EH (cell line): ENCODE results near the gene SLC44A4.

ENCODE experiments used
- DNase-seq: peaks from one replicate; pipeline ENCODE4 v3.0.0-alpha.2; 2015; ENCODE audit warnings: low read depth

The SLC44A4 gene

DNA sequence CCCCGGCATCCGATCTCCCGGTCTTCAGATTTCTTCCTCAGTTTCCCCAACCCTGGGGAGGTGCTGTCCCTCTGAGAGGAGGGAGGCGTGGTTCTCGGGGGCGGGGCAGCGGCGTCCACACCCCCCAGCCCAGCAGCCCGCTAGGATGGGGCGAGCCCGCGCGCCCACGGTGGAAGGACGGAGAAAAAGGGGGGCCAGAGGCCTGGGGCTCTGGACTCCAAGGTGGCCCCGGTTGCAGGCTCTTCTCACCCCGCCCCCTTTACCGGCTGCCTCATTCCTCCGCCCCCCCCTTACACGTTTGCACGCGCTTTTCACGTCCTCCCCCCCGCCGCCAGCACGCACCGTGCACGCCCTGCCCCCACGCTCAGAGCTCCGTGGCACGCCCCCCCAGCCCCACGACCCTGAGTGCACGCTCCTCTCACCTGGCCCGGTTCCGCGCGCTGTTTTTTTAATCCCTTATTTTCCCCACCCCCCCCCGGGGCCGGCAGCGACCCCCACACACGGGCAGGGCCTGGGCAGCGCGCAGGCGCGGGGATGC lies 22.7 kb upstream of the SLC44A4 start:
- peak; percentile 55 for DNase-seq

DNA sequence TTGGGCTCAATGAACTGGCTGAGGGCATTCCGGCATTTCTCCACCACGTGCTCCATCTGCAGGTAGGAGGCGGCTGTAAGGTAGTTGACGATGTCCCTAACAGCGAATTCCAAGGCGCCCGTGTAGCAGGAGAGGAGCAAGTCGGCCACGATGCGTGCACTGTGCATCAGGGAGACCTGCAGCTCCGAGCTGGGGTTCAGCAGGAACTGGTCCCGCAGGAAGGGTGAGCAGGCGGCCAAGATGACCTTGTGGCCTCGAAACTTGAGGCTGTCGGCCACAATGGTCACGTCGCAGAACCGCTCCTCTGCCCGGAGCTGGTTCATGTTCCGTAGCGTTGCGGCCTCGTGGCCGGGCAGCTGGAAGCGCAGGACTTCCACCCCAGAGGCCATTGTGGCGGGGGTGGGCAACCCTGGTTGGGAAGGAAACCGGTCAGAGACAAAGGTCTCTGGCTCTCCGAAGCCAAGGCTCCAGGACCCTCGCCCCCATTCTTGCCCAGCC lies 22.2 kb upstream of the SLC44A4 start:
- DNase-seq, result no peak

GRCh38 chr6:31899882-31900722 lies 21.3 kb upstream of the SLC44A4 start:
- DNase-seq, result no peak

- DNase-seq, result no peak
Observed at GRCh38 chr6:31899215-31899614, 20.4 kb upstream of the SLC44A4 start.

DNA sequence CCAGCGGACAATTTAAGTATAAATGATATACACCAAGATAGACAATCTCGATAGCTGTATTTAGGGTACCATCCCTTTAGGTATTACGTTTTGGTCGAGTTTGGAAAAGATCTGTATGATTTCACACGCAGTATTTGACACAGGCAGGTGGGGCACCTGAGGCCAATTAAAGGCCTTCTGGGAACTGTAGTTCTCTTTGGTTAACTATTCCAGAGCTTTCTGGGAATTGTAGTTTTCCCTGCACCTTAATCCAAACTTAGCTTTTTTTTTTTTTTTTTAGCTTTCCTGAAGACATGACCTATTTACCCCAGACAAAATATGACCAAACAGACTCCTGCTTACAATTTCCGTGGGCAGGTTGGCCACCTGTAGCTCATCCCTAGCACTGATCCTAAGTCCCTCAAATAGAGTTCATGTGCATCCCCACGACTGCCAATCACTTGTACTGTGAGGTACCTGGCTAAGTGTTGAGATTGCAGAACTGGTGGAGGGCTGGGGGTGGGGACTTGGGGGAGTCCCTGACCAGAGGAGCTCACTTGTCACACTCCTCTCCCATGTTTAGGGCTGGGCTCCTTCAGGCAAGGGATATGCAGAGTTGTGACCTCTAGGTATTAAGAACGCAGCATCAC lies 19.7 kb upstream of the SLC44A4 start:
- DNase-seq, result peak; percentile 53

DNA sequence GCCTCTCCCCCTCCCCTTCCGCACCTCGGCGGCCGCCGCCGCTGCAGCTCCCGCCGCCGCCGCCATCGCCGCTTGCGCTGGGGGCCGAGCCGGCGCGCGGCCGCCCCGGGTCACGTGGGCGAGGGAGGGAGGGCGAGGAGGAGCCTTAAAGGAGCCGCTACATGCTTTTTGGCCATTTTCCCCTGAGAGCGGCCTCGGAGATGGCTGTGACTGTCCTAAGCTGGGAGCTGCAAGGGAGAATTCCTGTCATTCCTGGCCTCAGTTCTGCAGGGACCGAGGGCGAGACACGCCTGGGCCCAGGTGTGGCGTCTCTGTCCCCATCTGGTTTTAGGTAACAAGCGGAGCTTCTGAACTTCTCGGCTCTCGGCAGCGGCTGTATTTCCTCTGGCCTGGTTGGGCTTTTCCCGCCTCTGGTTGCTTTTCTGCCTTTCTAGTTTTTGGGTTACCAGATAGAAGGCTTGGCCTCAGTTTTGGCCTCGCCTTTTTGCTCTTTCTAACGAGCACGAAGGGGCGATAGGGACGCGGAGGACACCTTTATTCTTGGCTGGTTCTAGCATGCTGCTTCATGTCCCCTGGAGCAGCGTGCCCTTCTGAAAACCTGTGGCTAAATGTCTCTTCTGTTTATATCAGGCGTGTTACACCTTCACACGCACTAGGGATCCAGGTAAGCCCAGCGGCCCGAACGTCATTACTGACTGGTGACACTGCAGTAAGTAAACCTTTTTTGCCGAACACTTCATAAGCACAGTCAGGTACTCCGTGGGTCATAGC lies 19.0 kb upstream of the SLC44A4 start, which contains the start of gene EHMT2:
Gene EHMT2, minus strand, starts transcription at position 87 of the 771 bp plus-strand sequence. Its CDS starts 21 bp downstream, at position 66.
- DNase-seq, result peak; percentile 84

GRCh38 chr6:31896856-31897611 lies 18.2 kb upstream of the SLC44A4 start:
- DNase-seq, result no peak

DNA sequence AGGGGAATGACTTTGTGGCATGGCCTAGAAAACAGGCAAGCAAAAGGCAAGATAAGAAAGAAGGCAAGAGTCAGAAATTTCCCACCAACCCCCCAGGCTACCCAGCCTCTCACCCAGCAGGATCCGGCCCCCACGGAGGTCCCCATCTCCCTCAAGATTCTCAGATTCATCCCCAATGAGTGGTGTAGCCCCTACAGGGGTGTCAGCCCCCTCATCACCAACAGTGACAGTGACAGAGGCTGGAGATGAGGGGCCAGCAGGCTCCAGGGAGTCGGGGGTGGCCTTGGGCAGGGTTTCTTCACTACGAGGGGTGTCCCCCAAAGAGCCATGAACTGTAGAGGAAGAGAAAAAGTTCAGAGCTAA lies 17.7 kb upstream of the SLC44A4 start:
- DNase-seq, result no peak

GRCh38 chr6:31892821-31893220 lies 14.0 kb upstream of the SLC44A4 start:
- DNase-seq, result no peak

GRCh38 chr6:31889331-31889972 lies 10.7 kb upstream of the SLC44A4 start:
- DNase-seq, result no peak

DNA sequence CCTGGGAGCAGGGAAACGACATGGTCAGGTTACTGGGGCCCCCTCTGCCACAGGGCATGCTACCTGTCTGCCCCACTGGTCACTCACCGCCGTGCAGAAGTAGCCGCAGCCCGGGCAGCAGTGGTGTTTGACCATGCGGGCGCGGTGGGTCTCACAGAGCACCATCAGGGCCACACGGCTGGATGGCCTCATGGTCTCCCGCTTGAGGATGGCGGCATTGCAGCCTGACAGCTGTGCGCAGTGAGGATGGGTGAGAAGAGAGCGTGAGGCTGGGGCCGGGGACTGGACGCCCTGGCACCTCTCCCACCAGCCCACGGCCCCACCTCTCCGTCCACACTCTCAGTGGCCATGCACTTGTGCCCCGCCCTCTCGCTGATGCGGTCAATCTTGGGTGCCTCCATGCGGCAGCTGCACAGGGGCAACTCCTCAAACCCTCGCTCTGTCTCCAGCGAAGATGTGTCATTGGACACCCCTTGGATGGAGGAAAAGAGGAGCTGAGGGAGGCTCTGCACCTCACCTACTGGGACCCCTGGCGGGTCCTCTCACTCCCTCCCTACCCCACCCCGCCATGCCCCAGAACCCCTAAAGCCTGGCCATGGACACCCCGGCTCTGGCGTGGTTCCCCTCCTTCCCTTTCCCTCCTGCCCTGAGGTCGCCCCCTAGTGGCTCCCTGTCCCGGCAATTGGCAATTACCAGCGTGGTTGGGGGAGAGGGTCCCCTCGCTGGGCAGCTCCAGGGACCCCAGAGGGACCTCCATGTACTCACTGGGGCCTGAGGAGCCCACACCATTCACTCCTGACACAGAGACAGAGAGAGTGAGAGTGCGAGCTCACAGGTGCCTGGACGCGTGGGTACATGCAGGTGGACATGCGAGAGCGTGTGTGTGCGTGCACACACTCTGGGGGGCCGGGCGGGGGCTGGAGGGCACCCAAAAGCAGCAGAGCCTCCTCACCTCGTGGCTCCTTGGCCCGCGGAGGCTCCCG lies 9.8 kb upstream of the SLC44A4 start:
- no peak for DNase-seq

GRCh38 chr6:31887173-31888007 lies 8.6 kb upstream of the SLC44A4 start:
- DNase-seq, result no peak

DNA sequence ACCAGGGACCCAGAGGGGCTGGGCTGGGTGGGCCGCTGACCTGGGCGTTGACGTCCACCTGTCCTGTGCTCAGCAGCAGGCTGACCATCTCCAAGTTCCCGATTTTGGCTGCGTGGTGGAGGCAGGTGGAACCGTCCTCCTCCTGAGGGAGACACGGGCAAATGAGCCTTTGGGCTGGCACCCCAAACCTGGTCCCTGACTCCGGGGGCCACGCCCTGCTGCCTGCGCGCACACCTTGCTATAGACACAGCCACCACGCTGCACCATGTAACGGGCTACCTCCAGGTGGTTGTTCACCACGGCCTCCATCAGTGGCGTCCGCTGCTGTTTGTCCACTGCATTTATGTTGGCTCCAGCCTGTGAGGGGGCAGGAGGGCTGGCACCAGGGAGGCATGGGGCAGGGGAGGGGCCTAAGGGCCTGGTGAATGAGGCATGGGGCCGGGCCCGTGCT lies 7.8 kb upstream of the SLC44A4 start:
- DNase-seq, result no peak

GRCh38 chr6:31884528-31885035 lies 5.8 kb upstream of the SLC44A4 start:
- DNase-seq, result no peak

DNA sequence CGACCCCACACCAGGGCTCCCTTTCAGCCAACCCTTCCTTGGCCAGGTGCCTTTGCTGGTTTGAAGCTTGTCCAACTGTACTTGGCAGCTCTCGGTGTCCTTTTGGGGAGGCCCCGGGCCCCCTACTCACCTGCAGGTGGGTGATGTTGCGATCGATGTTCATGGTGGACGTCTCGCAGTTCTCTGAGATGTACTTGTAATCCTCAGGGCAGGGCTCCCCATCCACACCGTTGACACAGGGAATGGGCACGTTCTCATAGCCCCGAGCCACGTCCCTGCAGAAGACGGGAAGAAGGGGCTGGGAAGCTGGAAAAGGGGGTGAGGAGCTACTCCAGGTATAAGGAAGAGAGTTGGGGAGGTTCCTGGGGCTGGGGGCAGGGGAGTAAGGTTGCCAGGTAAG lies 4.9 kb upstream of the SLC44A4 start:
- no peak for DNase-seq

GRCh38 chr6:31882344-31882743 lies 3.5 kb upstream of the SLC44A4 start:
- DNase-seq, result peak; percentile 48

DNA sequence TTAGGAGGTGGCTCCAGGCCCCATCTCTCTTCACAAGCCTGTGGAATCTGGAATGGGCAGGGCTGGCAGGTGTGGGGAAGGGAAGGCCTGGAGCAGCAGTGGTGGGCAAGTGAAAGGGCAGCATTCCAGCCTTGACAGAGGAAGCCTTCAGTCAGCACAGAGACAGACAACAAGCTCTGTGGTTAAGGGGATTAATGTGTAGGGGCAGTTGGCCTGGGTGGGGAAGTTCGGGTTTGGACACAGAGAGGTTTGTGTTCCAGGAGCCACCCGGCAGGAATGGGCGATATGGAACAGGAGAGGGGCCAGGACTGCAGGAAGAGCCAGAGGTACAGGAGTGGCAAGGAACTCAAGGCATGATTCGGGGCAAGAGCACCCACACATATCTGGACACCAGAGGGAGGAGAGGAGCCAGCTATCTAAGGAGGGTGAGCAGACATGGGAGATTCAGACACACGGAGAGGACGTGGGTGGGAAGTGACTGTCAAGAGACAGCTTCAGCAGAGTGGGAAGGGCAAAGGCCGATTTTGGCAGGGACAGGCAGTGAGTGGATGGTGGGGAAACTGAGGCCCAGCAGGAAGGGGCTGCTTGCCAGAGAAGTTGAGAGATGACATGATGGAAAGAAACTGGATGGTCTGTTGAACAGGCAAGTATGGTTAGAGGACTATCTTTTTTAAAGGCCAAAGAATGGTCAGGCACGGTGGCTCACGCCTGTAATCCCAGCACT lies 2.5 kb upstream of the SLC44A4 start:
- DNase-seq, result no peak

- DNase-seq, result no peak
Observed at GRCh38 chr6:31880616-31881015, 1.8 kb upstream of the SLC44A4 start.
